HCT116 (cell line): ENCODE data around the gene SLC9B1. TPM values are rescaled to one million over a fixed set of nuclear protein-coding genes. Genes with fewer than 3 reads are reported as not detected.

Experiments
- ATAC-seq: fragments of 200-7000 bp; cut with Tn5 transposase; 2 replicates; pipeline ENCODE4 v1.9.1; 2020; ENCODE audit warnings: mild to moderate bottlenecking, moderate library complexity
- BruUV-seq: library from RNA; stranded (reverse); fragments of 400-500 nt; replicated peaks from 2 replicates; lab custom pipeline; 2021; lab: Mats Ljungman, UMichigan
- CTCF ChIA-PET: fragments of 300-600 bp; sonication (Branson Sonifier 250); formaldehyde crosslinking; loops from one replicate; lab custom pipeline; 2021; ENCODE audit warnings: antibody characterized with exemption; lab: Charles Lee
- POLR2A ChIA-PET: fragments of 300-600, 350-600 bp; sonication (Branson Sonifier 250); formaldehyde crosslinking; loops from one replicate; lab custom pipeline; 2021; ENCODE audit warnings: antibody characterized with exemption; lab: Charles Lee
- RAD21 ChIA-PET, 2 experiments: fragments of 300-600 bp; sonication (Branson Sonifier 250); formaldehyde crosslinking; loops; one replicate each; lab custom pipeline; 2023; ENCODE audit warnings: low total read pairs in 2 of 2; ENCODE audit not compliant: uncharacterized antibody in 2 of 2, unreplicated experiment in 2 of 2, low non-redundant PET in 1 of 2; lab: Charles Lee
- DNase-seq: peaks from one replicate; pipeline ENCODE4 v3.0.0-alpha.2; 2010; ENCODE audit warnings: low read depth, low spot score
- H2AFZ ChIP-seq: fragments of 200-600 bp; shearing (Covaris generic), sonication (generic); 2 replicates; pipeline ENCODE4 v1.6.1; 2017; ENCODE audit warnings: low read depth, mixed run types, mixed read lengths, antibody characterized with exemption, low read length; ENCODE audit not compliant: poor library complexity, severe bottlenecking
- H3K27ac ChIP-seq: 2 replicates; pipeline ENCODE4 v1.5.1; 2012; ENCODE audit warnings: low read depth, low read length
- H3K27me3 ChIP-seq: fragments of 200-600 bp; sonication (generic); 2 replicates; pipeline ENCODE4 v1.6.1; 2016; ENCODE audit warnings: mixed run types, low read length, mixed read lengths; ENCODE audit not compliant: insufficient read depth
- H3K36me3 ChIP-seq, 2 experiments: fragments of 200-500 bp in 1 of 2; fragments of 200-600 bp in 1 of 2; sonication (Bioruptor generic) in 1 of 2; sonication (generic) in 1 of 2; 2 replicates each; pipeline versions ENCODE4 v1.5.1 to v1.6.1; 2014 to 2016; ENCODE audit warnings: low read length in 2 of 2, inconsistent platforms in 1 of 2, mixed read lengths in 1 of 2, mixed run types in 1 of 2; ENCODE audit not compliant: insufficient read depth in 2 of 2, control insufficient read depth in 1 of 2
- H3K4me1 ChIP-seq, 2 experiments: fragments of 200-600 bp in 1 of 2; sonication (generic) in 1 of 2; 2 replicates each; pipeline versions ENCODE4 v1.5.1 to v1.6.1; 2012 to 2017; ENCODE audit warnings: low read length in 2 of 2, inconsistent platforms in 1 of 2, mild to moderate bottlenecking in 1 of 2, mixed read lengths in 1 of 2, mixed run types in 1 of 2, moderate library complexity in 1 of 2; ENCODE audit not compliant: insufficient read depth in 2 of 2, control insufficient read depth in 1 of 2
- H3K4me2 ChIP-seq: fragments of 200-600 bp; sonication (generic); 2 replicates; pipeline ENCODE4 v1.6.1; 2017; ENCODE audit warnings: mixed run types, low read length, mixed read lengths
- H3K4me3 ChIP-seq, 2 experiments: fragments of 200-600 bp in 1 of 2; sonication (generic) in 1 of 2; replicated peaks in 1 of 2; 2 replicates each; pipeline ENCODE4 v1.5.1; 2011 to 2016; ENCODE audit warnings: low read length in 2 of 2, control low read depth in 1 of 2, low read depth in 1 of 2, mild to moderate bottlenecking in 1 of 2, mixed read lengths in 1 of 2, mixed run types in 1 of 2
- H3K79me2 ChIP-seq: fragments of 200-600 bp; sonication (generic); 2 replicates; pipeline ENCODE4 v1.6.1; 2017; ENCODE audit warnings: mild to moderate bottlenecking, mixed run types, low read length, moderate library complexity, mixed read lengths; ENCODE audit not compliant: insufficient read depth
- H3K9ac ChIP-seq: fragments of 200-600 bp; sonication (generic); 2 replicates; pipeline ENCODE4 v1.6.1; 2016; ENCODE audit warnings: low read length, mixed read lengths
- H3K9me2 ChIP-seq: fragments of 200-600 bp; sonication (generic), shearing (Covaris generic); 2 replicates; pipeline ENCODE4 v1.6.1; 2017; ENCODE audit warnings: mixed run types, mild to moderate bottlenecking, moderate library complexity; ENCODE audit not compliant: insufficient read depth
- H3K9me3 ChIP-seq, 2 experiments: fragments of 200-500 bp in 1 of 2; fragments of 200-600 bp in 1 of 2; sonication (Bioruptor generic) in 1 of 2; sonication (generic) in 1 of 2; 2 replicates each; pipeline ENCODE4 v1.6.1; 2014 to 2017; ENCODE audit warnings: low read length in 2 of 2, mixed read lengths in 2 of 2, inconsistent platforms in 1 of 2, low read depth in 1 of 2, mild to moderate bottlenecking in 1 of 2, mixed run types in 1 of 2, moderate library complexity in 1 of 2; ENCODE audit not compliant: control insufficient read depth in 1 of 2, insufficient read depth in 1 of 2
- H4K20me1 ChIP-seq: fragments of 200-600 bp; sonication (generic), shearing (Covaris generic); 2 replicates; pipeline ENCODE4 v1.6.1; 2017; ENCODE audit warnings: mixed run types, mild to moderate bottlenecking, moderate library complexity; ENCODE audit not compliant: insufficient read depth
- CEBPB ChIP-seq: IDR thresholded peaks from 2 replicates; pipeline ENCODE4 v1.6.1; 2012; ENCODE audit warnings: low read depth
- FOSL1 ChIP-seq: IDR thresholded peaks from 2 replicates; pipeline ENCODE4 v1.6.1; 2012; ENCODE audit warnings: low read depth
- POLR2AphosphoS5 ChIP-seq: IDR thresholded peaks from 2 replicates; pipeline ENCODE4 v1.6.1; 2011; ENCODE audit warnings: mild to moderate bottlenecking, low read depth, low read length, moderate library complexity
- RAD21 ChIP-seq: IDR thresholded peaks from 2 replicates; pipeline ENCODE4 v1.6.1; 2012; ENCODE audit warnings: low read depth, mild to moderate bottlenecking
- SIN3A ChIP-seq: IDR thresholded peaks from 2 replicates; pipeline ENCODE4 v1.6.1; 2012; ENCODE audit warnings: low read depth
- ZNF274 ChIP-seq: fragments of 200-500 bp; sonication (Bioruptor generic); IDR thresholded peaks from 2 replicates; pipeline ENCODE4 v1.6.1; 2014; ENCODE audit warnings: mild to moderate bottlenecking, low read depth, low read length, inconsistent platforms
- intact Hi-C: fragments of 100-400 bp; cut with micrococcal nuclease; formaldehyde crosslinking; loops from 2 replicates; pipeline ENCODE4 v1.10.0; 2022
- total RNA-seq: library from RNA; stranded (reverse); gene quantifications from one replicate; pipeline ENCODE4 v1.2.1, GENCODE V29; 2021; ENCODE audit not compliant: unreplicated experiment
- TF ChIP-seq, protein P1 (sequence below), 3 experiments: fragments of 200-600 bp in 1 of 3; sonication (generic) in 1 of 3; IDR thresholded peaks in 2 of 3; conservative IDR thresholded peaks in 1 of 3; 2 replicates each; pipeline ENCODE4 v1.5.1; 2012 to 2017; ENCODE audit warnings: low read depth in 2 of 3, low read length in 2 of 3, antibody characterized with exemption in 1 of 3, borderline replicate concordance in 1 of 3, control low read depth in 1 of 3, mild to moderate bottlenecking in 1 of 3, mixed read lengths in 1 of 3, mixed run types in 1 of 3, moderate library complexity in 1 of 3; ENCODE audit not compliant: insufficient read depth in 1 of 3
- TF ChIP-seq, protein P2 (sequence below): IDR thresholded peaks from 2 replicates; pipeline ENCODE4 v1.6.1; 2012; ENCODE audit warnings: low read depth

SLC9B1 gene
- total RNA-seq, 1 experiment from 2014 or later: 0.74 TPM

DNA sequence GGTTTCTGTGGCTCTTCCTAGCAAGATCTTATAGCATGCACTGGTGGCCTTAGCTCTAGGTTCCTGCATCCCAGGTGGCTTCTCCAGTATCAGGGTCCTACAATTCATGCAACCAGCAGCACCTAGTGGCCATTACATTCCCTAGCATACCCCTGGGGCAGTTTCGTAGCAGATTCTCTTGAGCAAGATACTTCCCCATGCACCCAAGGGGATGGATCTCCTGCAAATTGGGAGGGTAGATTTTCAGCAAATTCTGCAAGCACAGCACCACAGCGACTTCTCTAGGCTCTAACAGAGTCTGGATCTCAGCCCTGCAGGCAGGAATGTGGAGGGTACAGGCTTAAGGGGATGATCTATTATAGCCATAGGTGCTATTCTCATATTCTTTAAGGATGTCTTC, 13.1 kb upstream of the SLC9B1 start:
- H2AFZ ChIP-seq: no peak overlapping the region
- no peaks in the 10 kb centered on the region for H3K79me2 ChIP-seq
- H3K9me3 ChIP-seq: no peaks in the 10 kb centered on the region
- H3K4me1 ChIP-seq: no peaks in the 10 kb centered on the region
- no TSS peak for BruUV-seq
- no peaks in the 10 kb centered on the region; a peak in 1 of 4 replicates for H3K36me3 ChIP-seq
- intact Hi-C loops: loop anchor here (5.0 kb wide), 1 partner anchor 60 kb away; no protein-coding TSS in a partner anchor
- no peaks in the 10 kb centered on the region; the same call in 1 of the 2 replicates for H4K20me1 ChIP-seq
- POLR2A ChIA-PET: no interaction called here
- no peaks in the 10 kb centered on the region for H3K9me2 ChIP-seq
- ATAC-seq: peak; percentile 98
- TF ChIP-seq CEBPB: no peak
- TF ChIP-seq, protein P1, sequence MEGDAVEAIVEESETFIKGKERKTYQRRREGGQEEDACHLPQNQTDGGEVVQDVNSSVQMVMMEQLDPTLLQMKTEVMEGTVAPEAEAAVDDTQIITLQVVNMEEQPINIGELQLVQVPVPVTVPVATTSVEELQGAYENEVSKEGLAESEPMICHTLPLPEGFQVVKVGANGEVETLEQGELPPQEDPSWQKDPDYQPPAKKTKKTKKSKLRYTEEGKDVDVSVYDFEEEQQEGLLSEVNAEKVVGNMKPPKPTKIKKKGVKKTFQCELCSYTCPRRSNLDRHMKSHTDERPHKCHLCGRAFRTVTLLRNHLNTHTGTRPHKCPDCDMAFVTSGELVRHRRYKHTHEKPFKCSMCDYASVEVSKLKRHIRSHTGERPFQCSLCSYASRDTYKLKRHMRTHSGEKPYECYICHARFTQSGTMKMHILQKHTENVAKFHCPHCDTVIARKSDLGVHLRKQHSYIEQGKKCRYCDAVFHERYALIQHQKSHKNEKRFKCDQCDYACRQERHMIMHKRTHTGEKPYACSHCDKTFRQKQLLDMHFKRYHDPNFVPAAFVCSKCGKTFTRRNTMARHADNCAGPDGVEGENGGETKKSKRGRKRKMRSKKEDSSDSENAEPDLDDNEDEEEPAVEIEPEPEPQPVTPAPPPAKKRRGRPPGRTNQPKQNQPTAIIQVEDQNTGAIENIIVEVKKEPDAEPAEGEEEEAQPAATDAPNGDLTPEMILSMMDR (IDR thresholded peaks at IDR 0.05 in 2 of 3, conservative IDR thresholded peaks at IDR 0.05 in 1 of 3; ENCODE audit: borderline replicate concordance in 1 of 3, insufficient read depth in 1 of 3, low read depth in 2 of 3, low read length in 2 of 3): peak; percentile 28 to 74 (median 73); a peak in 5 of 6 replicates
- no peak for TF ChIP-seq POLR2AphosphoS5
- no peak for TF ChIP-seq SIN3A
- TF ChIP-seq FOSL1: no peak
- no peak for TF ChIP-seq ZNF274
- TF ChIP-seq, protein P2, sequence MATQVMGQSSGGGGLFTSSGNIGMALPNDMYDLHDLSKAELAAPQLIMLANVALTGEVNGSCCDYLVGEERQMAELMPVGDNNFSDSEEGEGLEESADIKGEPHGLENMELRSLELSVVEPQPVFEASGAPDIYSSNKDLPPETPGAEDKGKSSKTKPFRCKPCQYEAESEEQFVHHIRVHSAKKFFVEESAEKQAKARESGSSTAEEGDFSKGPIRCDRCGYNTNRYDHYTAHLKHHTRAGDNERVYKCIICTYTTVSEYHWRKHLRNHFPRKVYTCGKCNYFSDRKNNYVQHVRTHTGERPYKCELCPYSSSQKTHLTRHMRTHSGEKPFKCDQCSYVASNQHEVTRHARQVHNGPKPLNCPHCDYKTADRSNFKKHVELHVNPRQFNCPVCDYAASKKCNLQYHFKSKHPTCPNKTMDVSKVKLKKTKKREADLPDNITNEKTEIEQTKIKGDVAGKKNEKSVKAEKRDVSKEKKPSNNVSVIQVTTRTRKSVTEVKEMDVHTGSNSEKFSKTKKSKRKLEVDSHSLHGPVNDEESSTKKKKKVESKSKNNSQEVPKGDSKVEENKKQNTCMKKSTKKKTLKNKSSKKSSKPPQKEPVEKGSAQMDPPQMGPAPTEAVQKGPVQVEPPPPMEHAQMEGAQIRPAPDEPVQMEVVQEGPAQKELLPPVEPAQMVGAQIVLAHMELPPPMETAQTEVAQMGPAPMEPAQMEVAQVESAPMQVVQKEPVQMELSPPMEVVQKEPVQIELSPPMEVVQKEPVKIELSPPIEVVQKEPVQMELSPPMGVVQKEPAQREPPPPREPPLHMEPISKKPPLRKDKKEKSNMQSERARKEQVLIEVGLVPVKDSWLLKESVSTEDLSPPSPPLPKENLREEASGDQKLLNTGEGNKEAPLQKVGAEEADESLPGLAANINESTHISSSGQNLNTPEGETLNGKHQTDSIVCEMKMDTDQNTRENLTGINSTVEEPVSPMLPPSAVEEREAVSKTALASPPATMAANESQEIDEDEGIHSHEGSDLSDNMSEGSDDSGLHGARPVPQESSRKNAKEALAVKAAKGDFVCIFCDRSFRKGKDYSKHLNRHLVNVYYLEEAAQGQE: no peak
- TF ChIP-seq RAD21: peak; percentile 65
- CTCF ChIA-PET: interaction anchor here (0.9 to 2.1 kb wide), 3 partner anchors 14 to 412 kb away, joined by 3 to 15 read pairs (median 3); no protein-coding TSS in a partner anchor
- no peak overlapping the region for H3K4me2 ChIP-seq
- no peak overlapping the region for H3K9ac ChIP-seq
- H3K27me3 ChIP-seq: no peaks in the 10 kb centered on the region
- no peak overlapping the region for H3K4me3 ChIP-seq
- RAD21 ChIA-PET: interaction anchor here (1.0 to 1.7 kb wide), 2 partner anchors 412 kb away, joined by 3 to 7 read pairs; no protein-coding TSS in a partner anchor
- H3K27ac ChIP-seq: no peak overlapping the region
- DNase-seq: peak; percentile 24
